PC-9 (cell line): ENCODE results near the gene IRF7. TPM values are rescaled to one million over a fixed set of nuclear protein-coding genes. Genes with fewer than 3 reads are reported as not detected.

Experiments
- BruUV-seq: library from RNA; stranded (reverse); fragments of 400-500 nt; replicated peaks from 2 replicates; lab custom pipeline; 2021; lab: Mats Ljungman, UMichigan
- CTCF ChIA-PET: fragments of 300-600 bp; sonication (Branson Sonifier 250); formaldehyde crosslinking; loops from one replicate; lab custom pipeline; 2022; ENCODE audit warnings: antibody characterized with exemption; lab: Charles Lee
- POLR2A ChIA-PET: fragments of 300-600 bp; sonication (Branson Sonifier 250); formaldehyde crosslinking; loops from one replicate; lab custom pipeline; 2022; ENCODE audit warnings: antibody characterized with exemption; ENCODE audit not compliant: unreplicated experiment; lab: Charles Lee
- DNase-seq, 2 experiments: peaks; one replicate each; pipeline versions ENCODE4 v3.0.0 to v3.0.0-alpha.2; 2015 to 2022; ENCODE audit warnings: mixed read lengths in 1 of 2
- H2AFZ ChIP-seq: fragments of 200-600 bp; sonication (generic); 2 replicates; pipeline ENCODE4 v1.8.1; 2017; ENCODE audit warnings: antibody characterized with exemption
- H3F3A ChIP-seq: fragments of 200-600 bp; sonication (generic); 2 replicates; pipeline ENCODE4 v1.8.1; 2017; ENCODE audit warnings: antibody characterized with exemption, mild to moderate bottlenecking, low read depth; ENCODE audit not compliant: insufficient read depth
- H3K27ac ChIP-seq: fragments of 200-600 bp; sonication (generic); 2 replicates; pipeline ENCODE4 v1.6.1; 2016; ENCODE audit warnings: mixed run types
- H3K27me3 ChIP-seq: fragments of 200-600 bp; sonication (generic); 2 replicates; pipeline ENCODE4 v1.6.1; 2016; ENCODE audit warnings: low read depth, mixed run types; ENCODE audit not compliant: insufficient read depth
- H3K36me3 ChIP-seq: fragments of 200-600 bp; sonication (generic); 2 replicates; pipeline ENCODE4 v1.6.1; 2016; ENCODE audit warnings: low read depth, mixed run types
- H3K4me1 ChIP-seq: fragments of 200-600 bp; sonication (generic); replicated peaks from 2 replicates; pipeline ENCODE4 v1.6.1; 2016; ENCODE audit warnings: mixed run types; ENCODE audit not compliant: insufficient read depth
- H3K4me2 ChIP-seq: fragments of 200-600 bp; sonication (generic); 2 replicates; pipeline ENCODE4 v1.6.1; 2017; ENCODE audit warnings: mixed run types
- H3K4me3 ChIP-seq: fragments of 200-600 bp; sonication (generic); 2 replicates; pipeline ENCODE4 v1.6.1; 2016; ENCODE audit warnings: mixed run types
- H3K79me2 ChIP-seq: fragments of 200-600 bp; sonication (generic); 2 replicates; pipeline ENCODE4 v1.6.1; 2017; ENCODE audit warnings: low read depth, mixed run types
- H3K9me2 ChIP-seq: fragments of 200-600 bp; sonication (generic); 2 replicates; pipeline ENCODE4 v1.8.1; 2017; ENCODE audit warnings: mild to moderate bottlenecking; ENCODE audit not compliant: insufficient read depth
- H3K9me3 ChIP-seq: fragments of 200-600 bp; sonication (generic); 2 replicates; pipeline ENCODE4 v1.8.1; 2016; ENCODE audit warnings: low read depth; ENCODE audit not compliant: insufficient read depth
- H4K20me1 ChIP-seq: fragments of 200-600 bp; sonication (generic); 2 replicates; pipeline ENCODE4 v1.8.1; 2017; ENCODE audit not compliant: insufficient read depth
- EZH2 ChIP-seq: fragments of 200-600 bp; sonication (generic); IDR thresholded peaks from 2 replicates; pipeline ENCODE4 v1.8.0; 2017; ENCODE audit warnings: antibody characterized with exemption, low read depth
- intact Hi-C: fragments of 100-400 bp; cut with micrococcal nuclease; formaldehyde crosslinking; loops from one replicate; pipeline ENCODE4 v1.10.0; 2022; ENCODE audit not compliant: unreplicated experiment
- total RNA-seq: library from RNA; stranded (reverse); gene quantifications from 2 replicates; pipeline ENCODE4 v1.2.3, GENCODE V29; 2021
- TF ChIP-seq, protein P1 (sequence below): fragments of 200-600 bp; sonication (generic); conservative IDR thresholded peaks from 2 replicates; pipeline ENCODE4 v1.6.1; 2017; ENCODE audit warnings: mixed run types, antibody characterized with exemption, mild to moderate bottlenecking, moderate library complexity

Gene IRF7
- total RNA-seq, 1 experiment from 2014 or later, result 10.7 TPM

DNA sequence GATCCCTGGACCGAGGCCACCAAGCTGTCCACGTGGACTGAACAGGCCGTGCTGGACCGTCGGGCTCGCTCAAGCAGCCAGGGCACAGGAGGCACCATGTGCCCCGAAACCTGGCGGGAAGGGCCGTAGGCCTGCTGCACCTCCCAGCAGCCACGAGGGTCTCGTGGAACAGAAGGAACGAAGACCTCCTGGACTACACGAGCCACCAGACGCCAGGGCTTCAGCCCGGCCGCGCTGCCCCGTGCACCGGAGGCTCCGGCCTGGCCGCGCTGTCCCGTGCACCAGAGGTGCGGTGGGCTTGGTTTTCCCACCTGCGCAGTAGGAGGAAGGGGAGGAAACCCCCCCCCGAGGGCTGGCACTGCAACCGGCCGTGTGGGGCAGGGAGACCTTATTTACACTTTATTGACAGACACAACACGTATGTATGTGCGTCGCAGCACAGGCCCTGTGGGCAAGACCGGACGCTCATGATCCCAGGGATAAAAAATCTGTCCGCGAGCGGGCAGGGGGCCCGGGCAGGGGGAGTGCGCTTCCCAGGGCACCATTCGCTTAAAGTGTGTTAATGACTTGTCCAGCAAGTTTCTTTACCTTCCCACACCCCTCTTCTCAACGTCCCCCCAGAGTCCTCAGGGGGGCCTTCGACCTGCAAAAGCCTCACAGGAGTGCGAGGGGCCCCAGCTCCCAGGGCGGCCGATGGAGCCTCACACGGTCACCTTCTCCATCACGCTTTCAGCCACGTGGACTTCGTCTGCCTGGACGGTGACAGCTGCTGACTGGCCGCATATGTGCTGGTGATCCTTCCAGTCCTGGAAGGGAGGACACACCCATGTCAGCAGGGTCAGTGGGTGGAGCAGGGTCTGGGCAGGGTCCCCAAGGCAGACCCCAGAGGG lies 28.3 kb upstream of the IRF7 start:
- Histone ChIP-seq H3K4me2 (no peak overlapping the region), H3K9me2 (no peaks in the 10 kb centered on the region), H3K27me3 (no peaks in the 10 kb centered on the region), H3K36me3 (no peaks in the 10 kb centered on the region), H3K79me2 (no peaks in the 10 kb centered on the region), H3F3A (peaks cover 20% of the 10 kb centered on the region; the same call in 1 of the 2 replicates), H2AFZ (no peak overlapping the region), H4K20me1 (no peaks in the 10 kb centered on the region), H3K4me3 (no peak overlapping the region), H3K9me3 (no peaks in the 10 kb centered on the region), H3K27ac (no peak overlapping the region), H3K4me1 (no peaks in the 10 kb centered on the region)
- intact Hi-C loops, result no loop called here
- ChIA-PET POLR2A (no interaction called here), CTCF (no interaction called here)
- no peak for DNase-seq
- TF ChIP-seq EZH2, result no peak
- TF ChIP-seq, protein P1, sequence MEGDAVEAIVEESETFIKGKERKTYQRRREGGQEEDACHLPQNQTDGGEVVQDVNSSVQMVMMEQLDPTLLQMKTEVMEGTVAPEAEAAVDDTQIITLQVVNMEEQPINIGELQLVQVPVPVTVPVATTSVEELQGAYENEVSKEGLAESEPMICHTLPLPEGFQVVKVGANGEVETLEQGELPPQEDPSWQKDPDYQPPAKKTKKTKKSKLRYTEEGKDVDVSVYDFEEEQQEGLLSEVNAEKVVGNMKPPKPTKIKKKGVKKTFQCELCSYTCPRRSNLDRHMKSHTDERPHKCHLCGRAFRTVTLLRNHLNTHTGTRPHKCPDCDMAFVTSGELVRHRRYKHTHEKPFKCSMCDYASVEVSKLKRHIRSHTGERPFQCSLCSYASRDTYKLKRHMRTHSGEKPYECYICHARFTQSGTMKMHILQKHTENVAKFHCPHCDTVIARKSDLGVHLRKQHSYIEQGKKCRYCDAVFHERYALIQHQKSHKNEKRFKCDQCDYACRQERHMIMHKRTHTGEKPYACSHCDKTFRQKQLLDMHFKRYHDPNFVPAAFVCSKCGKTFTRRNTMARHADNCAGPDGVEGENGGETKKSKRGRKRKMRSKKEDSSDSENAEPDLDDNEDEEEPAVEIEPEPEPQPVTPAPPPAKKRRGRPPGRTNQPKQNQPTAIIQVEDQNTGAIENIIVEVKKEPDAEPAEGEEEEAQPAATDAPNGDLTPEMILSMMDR, result no peak
- BruUV-seq, result no TSS peak

DNA sequence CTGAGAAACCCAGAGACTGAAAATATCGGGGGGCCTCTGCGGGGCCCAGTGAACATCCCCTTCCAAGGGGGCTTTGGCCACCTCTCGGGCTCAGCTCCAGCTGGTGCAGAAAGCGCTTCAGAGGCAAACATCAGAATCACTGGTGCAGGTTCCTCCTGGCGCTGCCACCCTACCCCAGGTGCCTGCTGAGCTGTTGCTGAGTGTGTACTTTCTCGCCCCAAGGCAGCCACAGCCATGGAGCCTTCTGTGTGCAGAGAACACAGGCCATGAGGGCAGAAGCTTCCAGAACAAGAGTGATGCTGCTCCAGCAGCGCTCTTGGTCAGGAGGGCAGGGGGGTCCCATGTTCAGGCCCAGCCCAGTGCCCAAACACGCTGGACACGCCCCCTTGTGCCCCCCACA lies 27.6 kb upstream of the IRF7 start:
- Histone ChIP-seq H3K4me2 (no peak overlapping the region), H3K79me2 (no peaks in the 10 kb centered on the region), H3K9me2 (no peaks in the 10 kb centered on the region), H2AFZ (no peak overlapping the region), H3K27ac (no peak overlapping the region), H4K20me1 (no peaks in the 10 kb centered on the region), H3K9me3 (no peaks in the 10 kb centered on the region), H3K36me3 (no peaks in the 10 kb centered on the region), H3K27me3 (no peaks in the 10 kb centered on the region), H3K4me1 (no peaks in the 10 kb centered on the region), H3K4me3 (no peak overlapping the region), H3F3A (peaks cover 20% of the 10 kb centered on the region; the same call in 1 of the 2 replicates)
- DNase-seq, result no peak
- CTCF ChIA-PET, result no interaction called here
- POLR2A ChIA-PET, result no interaction called here
- no TSS peak for BruUV-seq
- TF ChIP-seq EZH2, result no peak
- TF ChIP-seq, protein P1, result no peak
- intact Hi-C loops, result no loop called here

- POLR2A ChIA-PET, result no interaction called here
- no peaks in the 10 kb centered on the region for H3K27me3 ChIP-seq
- TF ChIP-seq, protein P1, result no peak
- no peak for TF ChIP-seq EZH2
- H3K4me1 ChIP-seq, result no peaks in the 10 kb centered on the region
- CTCF ChIA-PET, result no interaction called here
- H3K4me2 ChIP-seq, result no peak overlapping the region
- DNase-seq, result no peak
- intact Hi-C loops, result no loop called here
- no peaks in the 10 kb centered on the region for H3K9me2 ChIP-seq
- no peaks in the 10 kb centered on the region for H4K20me1 ChIP-seq
- H2AFZ ChIP-seq, result no peak overlapping the region
- H3K9me3 ChIP-seq, result no peaks in the 10 kb centered on the region
- H3K4me3 ChIP-seq, result no peak overlapping the region
- no TSS peak for BruUV-seq
- H3K36me3 ChIP-seq, result no peaks in the 10 kb centered on the region
- H3F3A ChIP-seq, result peaks cover 18% of the 10 kb centered on the region; the same call in 1 of the 2 replicates
- no peaks in the 10 kb centered on the region for H3K79me2 ChIP-seq
- no peak overlapping the region for H3K27ac ChIP-seq
Observed at GRCh38 chr11:641806-642370, 26.1 kb upstream of the IRF7 start.
